RWPE1 (cell line): ENCODE data around the gene SLC6A5.

Experiments
- CTCF ChIA-PET: fragments of 350-600 bp; sonication (Branson Sonifier 250); formaldehyde crosslinking; extraction: SDS; loops from one replicate; lab custom pipeline; 2021; lab: Yijun Ruan, JAX
- POLR2A ChIA-PET: fragments of 400-600 bp; formaldehyde crosslinking; extraction: SDS; loops from one replicate; lab custom pipeline; 2020; ENCODE audit warnings: antibody characterized with exemption; ENCODE audit not compliant: low non-redundant PET; lab: Yijun Ruan, JAX
- DNase-seq: peaks from one replicate; pipeline ENCODE4 v3.0.0; 2012; ENCODE audit warnings: low spot score
- H3K27ac ChIP-seq: fragments of 450-650 bp; 2 replicates; pipeline ENCODE4 v1.5.1; 2017
- CTCF ChIP-seq: fragments of 450-650 bp; conservative IDR thresholded peaks from 2 replicates; pipeline ENCODE4 v1.5.1; 2017; ENCODE audit warnings: low read depth, mild to moderate bottlenecking

SLC6A5 gene

GRCh38 chr11:20707876-20708275 is 108.5 kb downstream of the SLC6A5 start:
- H3K27ac ChIP-seq, result no peak overlapping the region
- CTCF ChIA-PET, result no interaction called here
- no peak for TF ChIP-seq CTCF
- POLR2A ChIA-PET, result no interaction called here
- DNase-seq, result no peak
